K562 (cell line): ENCODE measurements around the gene ZNF615. TPM values are rescaled to one million over a fixed set of nuclear protein-coding genes. Genes with fewer than 3 reads are reported as not detected.

Experiments used
- ATF7 ChIP-seq: fragments of 450-650 bp; IDR thresholded peaks from 2 replicates; pipeline ENCODE4 v1.7.1; 2014; ENCODE audit warnings: mild to moderate bottlenecking, moderate library complexity
- ELK3 ChIP-seq: fragments of 450-650 bp; formaldehyde crosslinking; IDR thresholded peaks from 2 replicates; pipeline ENCODE4 v1.4.0; 2020; ENCODE audit warnings: mild to moderate bottlenecking
- GABPB1 ChIP-seq: sonication (generic); formaldehyde crosslinking; IDR thresholded peaks from 2 replicates; pipeline ENCODE4 v1.8.0; 2022; ENCODE audit warnings: mild to moderate bottlenecking, missing genetic modification reagents
- HNRNPLL ChIP-seq: fragments of 200-400 bp; formaldehyde crosslinking; IDR thresholded peaks from 2 replicates; pipeline ENCODE4 v1.6.1; 2017; ENCODE audit warnings: low read length, low read depth, mild to moderate bottlenecking; ENCODE audit not compliant: poor library complexity, severe bottlenecking
- MEIS2 ChIP-seq: fragments of 450-650 bp; IDR thresholded peaks from 2 replicates; pipeline ENCODE4 v1.6.1; 2014; ENCODE audit warnings: mild to moderate bottlenecking; ENCODE audit not compliant: partially characterized antibody
- MTA1 ChIP-seq: fragments of 450-650 bp; IDR thresholded peaks from 2 replicates; pipeline ENCODE4 v1.6.1; 2017; ENCODE audit warnings: borderline replicate concordance
- RAD21 ChIP-seq, 2 experiments: fragments of 250-450 bp in 1 of 2; fragments of 450-650 bp in 1 of 2; sonication (Bioruptor Pico) in 1 of 2; formaldehyde crosslinking in 1 of 2; IDR thresholded peaks in 1 of 2; conservative IDR thresholded peaks in 1 of 2; 2 replicates each; pipeline versions ENCODE4 v1.4.0 to v1.8.0; 2020 to 2022; ENCODE audit warnings: mild to moderate bottlenecking in 2 of 2, moderate library complexity in 1 of 2
- RBM25 ChIP-seq: fragments of 200-400 bp; formaldehyde crosslinking; IDR thresholded peaks from 2 replicates; pipeline ENCODE4 v1.6.1; 2018; ENCODE audit warnings: low read length, low read depth, moderate library complexity; ENCODE audit not compliant: severe bottlenecking
- SREBF1 ChIP-seq: fragments of 150-350 bp; IDR thresholded peaks from 2 replicates; pipeline ENCODE4 v1.6.1; 2014; ENCODE audit warnings: antibody characterized with exemption, low read depth, low read length, borderline replicate concordance
- TEAD4 ChIP-seq, 2 experiments: sonication (generic) in 1 of 2; formaldehyde crosslinking in 1 of 2; IDR thresholded peaks; 2 replicates each; pipeline versions ENCODE4 v1.6.1 to v1.8.0; 2012 to 2022; ENCODE audit warnings: borderline replicate concordance in 1 of 2, inconsistent platforms in 1 of 2, low read length in 1 of 2, mild to moderate bottlenecking in 1 of 2, missing genetic modification reagents in 1 of 2
- ZNF398 ChIP-seq: fragments of 250-450 bp; sonication (Bioruptor Pico); IDR thresholded peaks from 2 replicates; pipeline ENCODE4 v1.8.0; 2021; ENCODE audit warnings: moderate library complexity, mild to moderate bottlenecking, inconsistent platforms
- ZNF655 ChIP-seq: fragments of 250-450 bp; sonication (Bioruptor Pico); IDR thresholded peaks from 2 replicates; pipeline ENCODE4 v1.5.0; 2021
- ZNF764 ChIP-seq: fragments of 250-450 bp; sonication (Bioruptor Pico); IDR thresholded peaks from 2 replicates; pipeline ENCODE4 v1.4.0; 2020; ENCODE audit warnings: low read depth, mild to moderate bottlenecking, moderate library complexity
- polyA plus RNA-seq, 8 experiments: library from polyadenylated mRNA; depleted of rRNA in 4 of 8; stranded (reverse) in 5 of 8; unstranded in 3 of 8; fragments of >200 nt; fragmentation: Nextera tagmentation in 2 of 8; fragmentation: Illumina TruSeq in 1 of 8; extraction: Ambion mirVana in 2 of 8; extraction: Trizol in 1 of 8; gene quantifications; 2 replicates each; pipeline versions ENCODE4 v1.2.1 to v1.2.3, GENCODE V29; 2011 to 2014; ENCODE audit warnings: inconsistent platforms in 1 of 8, missing spikeins in 1 of 8
- total RNA-seq, 7 experiments: library from RNA; depleted of rRNA in 6 of 7; stranded (reverse); fragments of >200 nt in 6 of 7; fragmentation: Illumina TruSeq in 2 of 7; extraction: Trizol in 2 of 7; gene quantifications; 2 replicates each; pipeline versions ENCODE4 v1.2.1 to v1.2.3, GENCODE V29; 2011 to 2021; ENCODE audit warnings: low replicate concordance in 1 of 7
- TF ChIP-seq, protein P1 (sequence below): fragments of 250-450 bp; sonication (Bioruptor Pico); IDR thresholded peaks from 2 replicates; pipeline ENCODE4 v1.5.0; 2020; ENCODE audit warnings: mild to moderate bottlenecking, borderline replicate concordance
- TF ChIP-seq, protein P2 (sequence below): fragments of 250-450 bp; sonication (Bioruptor Pico); IDR thresholded peaks from 2 replicates; pipeline ENCODE4 v1.8.0; 2021; ENCODE audit warnings: mild to moderate bottlenecking, moderate library complexity

Gene ZNF615
- total and polyA plus RNA-seq, 9 of the 15 experiments (the other 6 are each of a cell fraction or from before 2014, with no cell fraction given) = 1.2 to 4.4 (median 2.7) TPM

DNA sequence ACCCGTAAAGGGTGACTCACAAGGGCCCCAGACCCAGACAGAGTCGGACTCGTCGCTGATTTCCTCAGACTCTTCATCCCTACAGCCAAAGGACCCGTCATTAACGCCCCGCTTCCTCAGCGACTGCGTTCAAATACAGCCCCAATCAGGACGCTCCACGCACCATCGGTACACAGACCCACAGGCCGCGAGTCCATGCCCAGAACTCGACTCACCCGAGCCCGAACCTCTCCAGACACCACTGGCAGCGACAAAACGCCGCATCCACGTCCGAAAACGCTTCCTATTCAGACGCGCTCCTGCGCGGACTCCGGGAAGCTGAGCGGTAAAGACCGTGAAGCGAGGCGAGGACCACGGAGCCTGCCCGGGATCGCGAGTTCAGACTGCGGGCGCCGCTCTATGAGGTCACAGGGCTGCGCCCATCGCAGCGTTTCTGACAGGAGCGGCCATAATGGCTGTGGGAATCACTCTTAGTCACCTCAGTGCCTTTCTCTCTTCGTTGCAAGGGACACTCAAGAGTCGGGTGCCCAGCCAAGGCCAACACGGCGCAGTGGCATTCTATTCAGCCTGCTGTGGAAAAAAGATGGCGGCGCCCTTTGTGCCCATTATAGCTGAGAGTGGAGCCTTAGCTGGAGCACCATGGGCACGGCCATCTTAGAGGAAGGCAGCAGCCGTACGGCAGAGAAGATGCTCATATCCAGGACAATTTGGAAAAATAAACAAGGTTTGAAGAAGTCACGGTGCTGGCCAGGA is 20.2 kb upstream of the ZNF615 start, which contains the start of gene ZNF614 (continued):
- TF ChIP-seq ZNF398 (CRISPR knock-in tag) (no peak), MEIS2 (peak; percentile 50), ZNF764 (CRISPR knock-in tag) (no peak), SREBF1 (no peak), RBM25 (no peak), ZNF655 (CRISPR knock-in tag) (no peak), MTA1 (peak; percentile 100), GABPB1 (peak; percentile 78), RAD21 (CRISPR knock-in tag; conservative IDR thresholded peaks at IDR 0.05 in 1 of 2, IDR thresholded peaks at IDR 0.05 in 1 of 2) (no peak), ATF7 (peak; percentile 83), HNRNPLL (peak; percentile 87), TEAD4 (IDR thresholded peaks at IDR 0.05; ENCODE audit: low read length) (peak; percentile 43; the same call in 1 of the 2 replicates), TEAD4 (CRISPR knock-in tag; IDR thresholded peaks at IDR 0.05; ENCODE audit: borderline replicate concordance) (no peak), ELK3 (CRISPR knock-in tag) (no peak)
- TF ChIP-seq, protein P1, sequence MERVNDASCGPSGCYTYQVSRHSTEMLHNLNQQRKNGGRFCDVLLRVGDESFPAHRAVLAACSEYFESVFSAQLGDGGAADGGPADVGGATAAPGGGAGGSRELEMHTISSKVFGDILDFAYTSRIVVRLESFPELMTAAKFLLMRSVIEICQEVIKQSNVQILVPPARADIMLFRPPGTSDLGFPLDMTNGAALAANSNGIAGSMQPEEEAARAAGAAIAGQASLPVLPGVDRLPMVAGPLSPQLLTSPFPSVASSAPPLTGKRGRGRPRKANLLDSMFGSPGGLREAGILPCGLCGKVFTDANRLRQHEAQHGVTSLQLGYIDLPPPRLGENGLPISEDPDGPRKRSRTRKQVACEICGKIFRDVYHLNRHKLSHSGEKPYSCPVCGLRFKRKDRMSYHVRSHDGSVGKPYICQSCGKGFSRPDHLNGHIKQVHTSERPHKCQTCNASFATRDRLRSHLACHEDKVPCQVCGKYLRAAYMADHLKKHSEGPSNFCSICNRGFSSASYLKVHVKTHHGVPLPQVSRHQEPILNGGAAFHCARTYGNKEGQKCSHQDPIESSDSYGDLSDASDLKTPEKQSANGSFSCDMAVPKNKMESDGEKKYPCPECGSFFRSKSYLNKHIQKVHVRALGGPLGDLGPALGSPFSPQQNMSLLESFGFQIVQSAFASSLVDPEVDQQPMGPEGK (CRISPR knock-in tag) = peak; percentile 30; the same call in 1 of the 2 replicates
- TF ChIP-seq, protein P2, sequence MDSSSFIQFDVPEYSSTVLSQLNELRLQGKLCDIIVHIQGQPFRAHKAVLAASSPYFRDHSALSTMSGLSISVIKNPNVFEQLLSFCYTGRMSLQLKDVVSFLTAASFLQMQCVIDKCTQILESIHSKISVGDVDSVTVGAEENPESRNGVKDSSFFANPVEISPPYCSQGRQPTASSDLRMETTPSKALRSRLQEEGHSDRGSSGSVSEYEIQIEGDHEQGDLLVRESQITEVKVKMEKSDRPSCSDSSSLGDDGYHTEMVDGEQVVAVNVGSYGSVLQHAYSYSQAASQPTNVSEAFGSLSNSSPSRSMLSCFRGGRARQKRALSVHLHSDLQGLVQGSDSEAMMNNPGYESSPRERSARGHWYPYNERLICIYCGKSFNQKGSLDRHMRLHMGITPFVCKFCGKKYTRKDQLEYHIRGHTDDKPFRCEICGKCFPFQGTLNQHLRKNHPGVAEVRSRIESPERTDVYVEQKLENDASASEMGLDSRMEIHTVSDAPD (CRISPR knock-in tag) = no peak
